Liver (tissue), 2 donors: Measurements from ENCODE around the gene MRPL21.

Experiments
- CTCF ChIP-seq: fragments of 150-350 bp; IDR thresholded peaks from 2 replicates; pipeline ENCODE4 v1.5.1; 2017; ENCODE audit warnings: improper control_type of control experiment, low read depth, low read length; ENCODE audit not compliant: missing input control
- MAX ChIP-seq: IDR thresholded peaks from 2 replicates; pipeline ENCODE4 v1.6.1; 2016; ENCODE audit warnings: antibody characterized with exemption
- donor health status: healthy.

- no peak for TF ChIP-seq MAX
- TF ChIP-seq CTCF = no peak
Measured at GRCh38 chr11:68948935-68949334, 45.3 kb upstream of the MRPL21 start.
